ENCODE data around the gene INTS15. TPM values are rescaled to one million over a fixed set of nuclear protein-coding genes. Genes with fewer than 3 reads are reported as not detected.
"Not testable (repeated sequence)": the region's sequence is repeated elsewhere in the genome, so short reads cannot be mapped to it uniquely, and the experiment has no call there.

INTS15 gene
- total RNA-seq, 1 donor, result 22.2 TPM

DNA sequence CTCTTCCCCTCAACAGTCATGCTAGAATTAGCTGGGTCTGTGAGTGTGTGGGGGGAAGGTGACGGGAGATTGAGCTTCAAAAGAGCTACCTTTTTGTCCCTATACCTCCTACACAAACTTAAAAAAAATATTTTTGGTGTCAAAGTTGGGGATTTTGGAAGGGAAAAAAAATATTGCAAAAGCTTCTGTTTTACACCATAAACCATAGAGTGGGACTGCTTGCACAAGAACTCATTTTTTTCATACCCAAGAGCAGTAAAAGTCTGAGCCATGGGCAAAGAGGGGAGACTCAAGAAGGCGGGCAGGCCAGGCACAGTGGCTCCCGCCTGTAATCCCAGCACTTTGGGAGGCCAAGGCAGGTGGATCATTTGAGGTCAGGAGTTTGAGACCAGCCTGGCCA is 21.9 kb upstream of the INTS15 start:
- Histone ChIP-seq H3K27me3 (ENCODE audit: insufficient read depth, low read length) (no peaks in the 10 kb centered on the region), H3K9me3 (ENCODE audit: low read depth, low read length) (no peaks in the 10 kb centered on the region), H3K4me3 (ENCODE audit: low read length) (no peak overlapping the region), H3K4me1 (ENCODE audit: insufficient read depth, low read length) (no peaks in the 10 kb centered on the region)

GRCh38 chr7:6571160-6571779 is 18.6 kb upstream of the INTS15 start:
- no peaks in the 10 kb centered on the region for H3K4me1 ChIP-seq (ENCODE audit: insufficient read depth, low read length)
- no peak overlapping the region for H3K4me3 ChIP-seq (ENCODE audit: low read length)
- no peaks in the 10 kb centered on the region for H3K27me3 ChIP-seq (ENCODE audit: insufficient read depth, low read length)
- H3K9me3 ChIP-seq (ENCODE audit: low read depth, low read length), result no peaks in the 10 kb centered on the region

DNA sequence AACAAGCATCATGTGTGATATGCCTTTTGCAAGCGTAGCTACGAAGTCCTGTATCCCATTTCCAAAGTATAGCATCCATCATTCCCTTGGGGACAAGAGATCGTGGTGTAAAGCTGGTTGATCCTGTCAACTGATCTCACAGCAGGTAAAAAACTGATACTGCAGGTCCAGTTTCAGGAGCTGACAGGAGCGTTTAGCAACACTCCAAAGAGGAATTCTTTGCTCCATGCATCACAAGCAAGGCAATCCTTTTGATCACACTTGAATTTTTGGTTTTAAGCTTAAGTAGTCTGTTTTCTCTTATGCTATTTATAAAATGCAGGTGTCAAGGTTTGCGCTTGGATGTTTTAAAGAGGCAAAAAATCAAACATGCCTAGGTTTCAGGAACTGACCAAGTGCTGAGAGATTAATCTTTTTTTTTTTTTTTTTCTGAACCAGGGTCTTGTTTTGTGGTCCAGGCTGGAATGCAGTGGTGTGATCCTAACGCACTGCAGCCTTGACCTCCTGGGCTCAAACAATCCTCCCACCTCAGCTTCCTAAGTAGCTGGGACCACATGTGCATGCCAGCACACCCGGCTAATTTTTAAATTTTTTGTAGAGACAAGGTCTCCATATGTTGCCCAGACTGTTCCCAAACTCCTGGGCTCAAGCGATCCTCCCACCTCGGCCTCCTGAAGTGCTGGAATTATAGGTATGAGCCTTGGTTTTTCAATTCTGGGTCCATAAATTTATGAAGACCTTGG is 14.4 kb upstream of the INTS15 start:
- Histone ChIP-seq H3K9me3 (ENCODE audit: low read depth, low read length) (no peaks in the 10 kb centered on the region), H3K4me3 (ENCODE audit: low read length) (no peak overlapping the region), H3K4me1 (ENCODE audit: insufficient read depth, low read length) (peaks cover 16% of the 10 kb centered on the region), H3K27me3 (ENCODE audit: insufficient read depth, low read length) (no peaks in the 10 kb centered on the region)

DNA sequence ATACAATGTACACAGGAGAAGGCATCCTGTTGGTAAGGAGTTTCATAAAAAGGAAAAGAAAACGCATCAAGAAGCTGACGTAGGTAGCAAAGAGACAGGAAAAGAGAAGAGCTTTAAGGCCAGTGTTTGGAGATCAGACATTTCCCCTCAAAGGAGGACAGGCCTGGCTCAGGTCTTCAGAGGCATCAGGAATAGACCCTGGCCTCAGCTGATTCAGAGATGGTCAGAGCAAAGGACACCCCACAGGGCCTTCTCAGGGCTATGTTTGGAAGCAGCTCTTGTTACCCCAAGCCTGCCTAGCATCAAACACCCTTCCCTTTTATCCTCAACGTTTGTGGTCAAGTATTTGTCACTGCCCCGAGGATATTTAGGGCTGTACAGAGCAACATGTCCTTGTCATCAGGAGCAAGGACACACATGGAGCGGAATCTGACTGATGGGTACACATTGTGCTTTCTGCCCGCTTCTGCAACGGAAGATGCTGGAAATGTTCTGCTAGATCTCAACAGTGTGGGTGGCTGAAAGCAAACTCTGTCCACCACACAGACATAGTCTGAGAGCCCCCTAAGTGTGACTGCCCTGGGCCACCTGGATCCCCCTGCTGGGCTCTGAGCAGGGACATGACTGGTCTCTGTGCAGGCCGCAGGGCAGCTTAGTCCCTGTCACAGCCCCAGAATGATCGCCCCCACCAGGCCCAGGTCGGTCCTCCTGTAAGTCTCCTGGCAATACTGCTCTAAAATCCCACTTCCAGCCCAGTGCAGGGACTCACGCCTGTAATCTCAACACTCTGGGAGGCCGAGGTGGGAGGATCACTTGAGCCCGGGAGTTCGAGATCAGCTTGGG is 13.6 kb upstream of the INTS15 start:
- Histone ChIP-seq H3K4me3 (ENCODE audit: low read length) (peak overlapping the region; percentile 69), H3K9me3 (ENCODE audit: low read depth, low read length) (no peaks in the 10 kb centered on the region), H3K27me3 (ENCODE audit: insufficient read depth, low read length) (no peaks in the 10 kb centered on the region), H3K4me1 (ENCODE audit: insufficient read depth, low read length) (peaks cover 16% of the 10 kb centered on the region)

GRCh38 chr7:6576867-6577368 is 12.9 kb upstream of the INTS15 start:
- not testable (repeated sequence) for H3K9me3 ChIP-seq (ENCODE audit: low read depth, low read length); H3K27me3 ChIP-seq (ENCODE audit: insufficient read depth, low read length)
- peak overlapping the region; percentile 69 for H3K4me3 ChIP-seq (ENCODE audit: low read length)
- peaks cover 16% of the 10 kb centered on the region for H3K4me1 ChIP-seq (ENCODE audit: insufficient read depth, low read length)

DNA sequence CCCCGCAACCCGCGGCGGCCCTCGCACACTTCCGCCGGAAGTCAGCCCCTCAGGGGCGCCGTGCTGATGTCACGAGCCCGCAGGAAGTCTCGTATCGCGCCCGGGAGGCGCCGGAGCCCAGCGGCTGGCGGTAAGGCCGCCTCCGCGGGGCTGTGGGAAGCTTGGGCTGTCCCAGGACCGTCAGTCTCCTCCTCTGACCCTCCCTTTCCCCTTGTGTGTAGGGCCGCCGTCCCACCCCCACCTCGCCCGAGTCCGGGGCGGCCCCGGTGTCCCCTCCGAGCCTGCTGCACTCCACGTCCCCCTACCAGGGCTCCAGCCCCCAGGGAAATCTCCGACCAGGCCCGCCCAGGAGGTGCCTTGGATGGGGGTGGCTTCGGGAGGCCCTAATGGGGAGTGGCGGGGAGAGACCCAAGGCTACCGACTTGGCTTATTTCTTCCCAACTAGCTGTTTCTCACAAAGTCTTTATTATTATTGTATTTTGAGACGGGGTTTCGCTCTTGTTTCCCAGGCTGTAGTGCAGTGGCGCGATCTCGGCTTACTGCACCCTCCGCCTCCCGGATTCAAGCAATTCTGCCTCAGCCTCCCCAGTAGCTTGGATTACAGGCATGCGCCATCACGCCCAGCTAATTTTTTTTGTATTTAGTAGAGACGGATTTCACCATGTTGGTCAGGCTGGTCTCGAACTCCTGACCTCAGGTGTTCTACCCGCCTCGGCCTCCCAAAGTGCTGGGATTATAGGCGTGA is 12.3 kb upstream of the INTS15 start, which contains the start of gene ZDHHC4:
Gene ZDHHC4, plus strand, starts transcription at position 86 of the 745 bp plus-strand sequence. CDS start 3,108 bp downstream, outside the sequence.
- no peaks in the 10 kb centered on the region for H3K9me3 ChIP-seq (ENCODE audit: low read depth, low read length)
- H3K4me3 ChIP-seq (ENCODE audit: low read length), result peak within 1 kb of the TSS; percentile 69

GRCh38 chr7:6578114-6579084 is 11.4 kb upstream of the INTS15 start:
- Histone ChIP-seq H3K27me3 (ENCODE audit: insufficient read depth, low read length) (no peaks in the 10 kb centered on the region), H3K4me1 (ENCODE audit: insufficient read depth, low read length) (peaks cover 16% of the 10 kb centered on the region), H3K4me3 (ENCODE audit: low read length) (peak overlapping the region; percentile 69), H3K9me3 (ENCODE audit: low read depth, low read length) (no peaks in the 10 kb centered on the region)

More for the DNA sequence above, 12.3 kb upstream of the INTS15 start, which contains the start of gene ZDHHC4:
- no peaks in the 10 kb centered on the region for H3K27me3 ChIP-seq (ENCODE audit: insufficient read depth, low read length)
- H3K4me1 ChIP-seq (ENCODE audit: insufficient read depth, low read length), result peaks cover 16% of the 10 kb centered on the region

GRCh38 chr7:6579446-6579845 is 10.4 kb upstream of the INTS15 start:
- Histone ChIP-seq H3K9me3 (ENCODE audit: low read depth, low read length) (no peaks in the 10 kb centered on the region), H3K4me1 (ENCODE audit: insufficient read depth, low read length) (peaks cover 16% of the 10 kb centered on the region), H3K4me3 (ENCODE audit: low read length) (no peak overlapping the region), H3K27me3 (ENCODE audit: insufficient read depth, low read length) (no peaks in the 10 kb centered on the region)

DNA sequence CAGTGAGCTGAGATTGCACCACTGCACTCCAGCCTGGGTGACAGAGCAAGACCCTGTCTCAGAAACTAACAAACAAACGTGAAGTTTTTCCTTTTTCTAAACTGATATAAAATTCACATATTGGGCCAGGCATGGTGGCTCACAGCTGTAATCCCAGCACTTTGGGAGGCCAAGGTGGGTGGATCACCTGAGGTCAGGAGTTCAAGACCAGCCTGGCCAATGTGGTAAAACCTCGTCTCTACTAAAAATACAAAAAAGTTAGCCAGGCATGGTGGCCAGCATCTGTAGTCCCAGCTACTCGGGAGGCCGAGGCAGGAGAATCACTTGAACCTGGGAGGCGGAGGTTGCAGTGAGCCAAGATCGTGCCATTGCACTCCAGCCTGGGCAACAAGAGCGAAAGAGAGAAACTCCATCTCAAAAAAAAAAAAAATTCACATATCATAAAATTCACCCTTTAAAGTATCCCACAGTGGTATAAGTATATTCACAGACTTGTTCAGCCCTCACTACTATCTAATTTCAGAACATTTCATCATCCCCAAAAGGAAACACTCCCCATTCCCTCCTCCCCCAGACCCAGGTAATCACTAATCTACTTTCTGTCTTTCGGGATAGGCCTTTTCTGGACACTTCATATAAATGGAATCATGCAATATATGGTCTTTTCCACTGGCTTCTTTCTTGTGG is 3.9 kb upstream of the INTS15 start:
- not testable (repeated sequence) for H3K4me3 ChIP-seq (ENCODE audit: low read length); H3K4me1 ChIP-seq (ENCODE audit: insufficient read depth, low read length); H3K27me3 ChIP-seq (ENCODE audit: insufficient read depth, low read length); H3K9me3 ChIP-seq (ENCODE audit: low read depth, low read length)

- no peak overlapping the region for H3K4me3 ChIP-seq (ENCODE audit: low read length)
- peaks cover 14% of the 10 kb centered on the region for H3K4me1 ChIP-seq (ENCODE audit: insufficient read depth, low read length)
- H3K9me3 ChIP-seq (ENCODE audit: low read depth, low read length), result no peaks in the 10 kb centered on the region
- H3K27me3 ChIP-seq (ENCODE audit: insufficient read depth, low read length), result no peaks in the 10 kb centered on the region
Observed at GRCh38 chr7:6588566-6588965, 1.3 kb upstream of the INTS15 start.

GRCh38 chr7:6589151-6589828 is 531 bp upstream of the INTS15 start:
- Histone ChIP-seq H3K4me1 (ENCODE audit: insufficient read depth, low read length) (peaks cover 14% of the 10 kb centered on the region), H3K27me3 (ENCODE audit: insufficient read depth, low read length) (no peaks in the 10 kb centered on the region), H3K9me3 (ENCODE audit: low read depth, low read length) (no peaks in the 10 kb centered on the region), H3K4me3 (ENCODE audit: low read length) (no peak overlapping the region)

- Histone ChIP-seq H3K4me1 (ENCODE audit: insufficient read depth, low read length) (peaks cover 14% of the 10 kb centered on the region), H3K27me3 (ENCODE audit: insufficient read depth, low read length) (no peaks in the 10 kb centered on the region), H3K4me3 (ENCODE audit: low read length) (peak overlapping the region; percentile 71), H3K9me3 (ENCODE audit: low read depth, low read length) (no peaks in the 10 kb centered on the region)
Observed at GRCh38 chr7:6590645-6591110, 857 bp downstream of the INTS15 start.

DNA sequence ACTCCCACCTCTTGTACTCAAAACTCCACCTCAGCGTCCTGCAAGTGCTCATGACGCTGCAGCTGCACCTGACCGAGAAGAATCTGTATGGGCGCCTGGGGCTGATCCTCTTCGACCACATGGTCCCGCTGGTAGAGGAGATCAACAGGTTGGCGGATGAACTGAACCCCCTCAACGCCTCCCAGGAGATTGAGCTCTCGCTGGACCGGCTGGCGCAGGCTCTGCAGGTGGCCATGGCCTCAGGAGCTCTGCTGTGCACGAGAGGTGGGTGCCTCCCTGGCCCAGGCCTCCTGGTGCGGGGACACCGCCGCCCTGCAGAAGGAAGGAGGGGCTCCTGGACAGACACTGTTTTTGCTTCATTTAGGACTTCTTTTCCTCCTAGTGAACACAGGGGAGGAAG is 10.3 kb downstream of the INTS15 start:
- Histone ChIP-seq H3K4me3 (ENCODE audit: low read length) (no peak overlapping the region), H3K4me1 (ENCODE audit: insufficient read depth, low read length) (no peaks in the 10 kb centered on the region), H3K27me3 (ENCODE audit: insufficient read depth, low read length) (no peaks in the 10 kb centered on the region), H3K9me3 (ENCODE audit: low read depth, low read length) (no peaks in the 10 kb centered on the region)
